ENCODE results near the gene MDM1.

DNA sequence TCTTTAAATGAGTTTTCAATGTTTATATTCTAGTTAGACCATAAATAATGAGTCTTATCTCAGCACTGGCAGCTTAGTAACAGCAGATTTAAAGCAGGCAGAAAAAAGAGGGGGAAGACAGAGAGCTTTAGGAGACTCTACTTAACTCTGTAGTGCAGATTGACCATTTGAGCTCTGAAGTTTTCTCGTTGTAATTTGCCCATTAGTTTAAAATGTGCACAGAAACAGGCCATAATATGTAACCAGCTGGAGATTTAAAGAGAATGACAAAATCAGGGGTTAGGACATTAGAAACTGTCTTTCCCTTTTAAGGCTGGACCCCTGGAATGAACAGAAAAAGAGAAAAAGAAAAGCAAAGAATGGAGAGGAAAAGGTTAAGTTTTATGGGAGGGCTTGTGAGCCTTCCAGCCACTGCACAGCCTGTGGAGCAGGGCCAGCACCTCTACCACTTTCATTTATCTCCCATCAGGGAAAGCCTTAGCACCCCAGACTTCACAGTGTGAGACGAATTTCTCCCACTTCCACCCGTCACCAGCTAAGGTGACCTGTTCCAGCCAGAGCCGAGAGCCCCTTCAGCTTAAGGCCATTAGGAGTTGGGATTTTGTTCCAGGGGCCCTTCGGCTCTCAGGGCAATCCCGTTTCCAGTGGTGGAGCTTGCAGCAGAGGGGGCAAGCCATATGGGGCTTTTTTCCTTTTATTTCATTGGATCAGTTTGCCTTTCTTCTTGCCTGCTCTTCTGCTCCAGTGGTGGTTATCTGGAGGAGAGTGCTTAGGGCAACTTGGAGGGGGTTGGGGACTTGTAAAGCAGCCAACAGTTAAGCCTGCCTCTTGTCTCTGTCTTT is 86.8 kb downstream of the MDM1 start:
- TF ChIP-seq, protein P1, sequence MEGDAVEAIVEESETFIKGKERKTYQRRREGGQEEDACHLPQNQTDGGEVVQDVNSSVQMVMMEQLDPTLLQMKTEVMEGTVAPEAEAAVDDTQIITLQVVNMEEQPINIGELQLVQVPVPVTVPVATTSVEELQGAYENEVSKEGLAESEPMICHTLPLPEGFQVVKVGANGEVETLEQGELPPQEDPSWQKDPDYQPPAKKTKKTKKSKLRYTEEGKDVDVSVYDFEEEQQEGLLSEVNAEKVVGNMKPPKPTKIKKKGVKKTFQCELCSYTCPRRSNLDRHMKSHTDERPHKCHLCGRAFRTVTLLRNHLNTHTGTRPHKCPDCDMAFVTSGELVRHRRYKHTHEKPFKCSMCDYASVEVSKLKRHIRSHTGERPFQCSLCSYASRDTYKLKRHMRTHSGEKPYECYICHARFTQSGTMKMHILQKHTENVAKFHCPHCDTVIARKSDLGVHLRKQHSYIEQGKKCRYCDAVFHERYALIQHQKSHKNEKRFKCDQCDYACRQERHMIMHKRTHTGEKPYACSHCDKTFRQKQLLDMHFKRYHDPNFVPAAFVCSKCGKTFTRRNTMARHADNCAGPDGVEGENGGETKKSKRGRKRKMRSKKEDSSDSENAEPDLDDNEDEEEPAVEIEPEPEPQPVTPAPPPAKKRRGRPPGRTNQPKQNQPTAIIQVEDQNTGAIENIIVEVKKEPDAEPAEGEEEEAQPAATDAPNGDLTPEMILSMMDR (IDR thresholded peaks at IDR 0.05), result no peak
- no peak for TF ChIP-seq POLR2A (IDR thresholded peaks at IDR 0.05)

Measured in heart left ventricle (tissue), 13 donors.